ENCODE measurements around the gene TUBB4A. TPM values are rescaled to one million over a fixed set of nuclear protein-coding genes. Genes with fewer than 3 reads are reported as not detected.

Gene TUBB4A
- polyA plus RNA-seq, 1 donor from 2014 or later, result 17.8 TPM

- Histone ChIP-seq H2AFZ (ENCODE audit: low read depth, low read length) (no peak overlapping the region), H3K4me2 (ENCODE audit: low read length) (no peak overlapping the region), H4K20me1 (ENCODE audit: insufficient read depth) (no peaks in the 10 kb centered on the region), H3K4me3 (ENCODE audit: low read length) (no peak overlapping the region), H3K79me2 (replicated peaks; ENCODE audit: insufficient read depth, low read length) (no peaks in the 10 kb centered on the region), H3K9me2 (ENCODE audit: insufficient read depth, low read length) (no peaks in the 10 kb centered on the region), H3K27me3 (ENCODE audit: insufficient read depth, low read depth, low read length) (peaks cover 7% of the 10 kb centered on the region), H3K9ac (ENCODE audit: low read length) (no peak overlapping the region), H3K27ac (ENCODE audit: low read length) (no peak overlapping the region), H3F3A (ENCODE audit: insufficient read depth, low read length, poor library complexity, severe bottlenecking) (no peaks in the 10 kb centered on the region), H3K9me3 (ENCODE audit: low read length) (no peaks in the 10 kb centered on the region), H3K36me3 (ENCODE audit: insufficient read depth, low read length) (no peaks in the 10 kb centered on the region)
- TF ChIP-seq SMC3 (conservative IDR thresholded peaks at IDR 0.05; ENCODE audit: poor library complexity), result no peak
- TF ChIP-seq RAD21 (conservative IDR thresholded peaks at IDR 0.05), result no peak
- TF ChIP-seq CTCF (IDR thresholded peaks at IDR 0.05; ENCODE audit: poor library complexity, severe bottlenecking), result no peak
- TF ChIP-seq MXI1 (conservative IDR thresholded peaks at IDR 0.05; ENCODE audit: poor library complexity, severe bottlenecking), result no peak
- TF ChIP-seq TAF1 (IDR thresholded peaks at IDR 0.05; ENCODE audit: low read depth), result no peak
- TF ChIP-seq EP300 (conservative IDR thresholded peaks at IDR 0.05; ENCODE audit: poor library complexity, severe bottlenecking), result no peak
- TF ChIP-seq REST (IDR thresholded peaks at IDR 0.05; ENCODE audit: borderline replicate concordance), result no peak
- no peak for TF ChIP-seq POLR2AphosphoS5 (IDR thresholded peaks at IDR 0.05)
- TF ChIP-seq EZH2 (IDR thresholded peaks at IDR 0.05; ENCODE audit: borderline replicate concordance, insufficient read depth, low read length, poor library complexity, severe bottlenecking), result no peak
These were observed 21.2 kb downstream of the TUBB4A start for GRCh38 chr19:6480848-6481415.

- no peak overlapping the region for H2AFZ ChIP-seq (ENCODE audit: low read depth, low read length)
- H3F3A ChIP-seq (ENCODE audit: insufficient read depth, low read length, poor library complexity, severe bottlenecking), result no peaks in the 10 kb centered on the region
- H3K9me2 ChIP-seq (ENCODE audit: insufficient read depth, low read length), result no peaks in the 10 kb centered on the region
- no peak overlapping the region for H3K9ac ChIP-seq (ENCODE audit: low read length)
- peaks cover 17% of the 10 kb centered on the region for H3K27me3 ChIP-seq (ENCODE audit: insufficient read depth, low read depth, low read length)
- TF ChIP-seq MXI1 (conservative IDR thresholded peaks at IDR 0.05; ENCODE audit: poor library complexity, severe bottlenecking) (no peak), EZH2 (IDR thresholded peaks at IDR 0.05; ENCODE audit: borderline replicate concordance, insufficient read depth, low read length, poor library complexity, severe bottlenecking) (no peak), TAF1 (IDR thresholded peaks at IDR 0.05; ENCODE audit: low read depth) (no peak), RAD21 (conservative IDR thresholded peaks at IDR 0.05) (no peak), POLR2AphosphoS5 (IDR thresholded peaks at IDR 0.05) (no peak), EP300 (conservative IDR thresholded peaks at IDR 0.05; ENCODE audit: poor library complexity, severe bottlenecking) (no peak)
- H3K4me3 ChIP-seq (ENCODE audit: low read length), result no peak overlapping the region
- H3K27ac ChIP-seq (ENCODE audit: low read length), result no peak overlapping the region
- no peaks in the 10 kb centered on the region for H3K79me2 ChIP-seq (replicated peaks; ENCODE audit: insufficient read depth, low read length)
- no peaks in the 10 kb centered on the region for H3K9me3 ChIP-seq (ENCODE audit: low read length)
- no peaks in the 10 kb centered on the region for H3K36me3 ChIP-seq (ENCODE audit: insufficient read depth, low read length)
- H3K4me2 ChIP-seq (ENCODE audit: low read length), result no peak overlapping the region
- no peaks in the 10 kb centered on the region for H4K20me1 ChIP-seq (ENCODE audit: insufficient read depth)
These were observed 22.2 kb downstream of the TUBB4A start for GRCh38 chr19:6479836-6480398.

All from neural cell (in vitro differentiated cells).